Activated T-cell treated with anti-CD3 and anti-CD28 coated beads for 4 hours (primary cell): Measurements from ENCODE around the gene C2CD2.
A peak's percentile ranks its signal among the peaks of the same experiment; 100 is the strongest.

Source experiments
- DNase-seq: peaks from one replicate; pipeline ENCODE4 v3.0.0-alpha.2; 2020

Gene C2CD2

GRCh38 chr21:41903559-41904351 is 50.1 kb downstream of the C2CD2 start:
- no peak for DNase-seq

GRCh38 chr21:41902946-41903345 is 50.9 kb downstream of the C2CD2 start:
- DNase-seq = no peak

GRCh38 chr21:41901782-41902181 is 52.0 kb downstream of the C2CD2 start:
- no peak for DNase-seq

- DNase-seq = no peak
These were observed 52.7 kb downstream of the C2CD2 start for GRCh38 chr21:41901099-41901498.

GRCh38 chr21:41900401-41900800 is 53.4 kb downstream of the C2CD2 start:
- DNase-seq = no peak

GRCh38 chr21:41899426-41900202 is 54.2 kb downstream of the C2CD2 start:
- peak; percentile 19 for DNase-seq

GRCh38 chr21:41898998-41899397 is 54.8 kb downstream of the C2CD2 start:
- DNase-seq = no peak

- DNase-seq = no peak
These were observed 56.1 kb downstream of the C2CD2 start for GRCh38 chr21:41897700-41898099.

- DNase-seq = no peak
These were observed 56.7 kb downstream of the C2CD2 start for GRCh38 chr21:41897047-41897669.

- peak; percentile 34 for DNase-seq
These were observed 58.0 kb downstream of the C2CD2 start for GRCh38 chr21:41895643-41896493.

- DNase-seq = no peak
These were observed 58.8 kb downstream of the C2CD2 start for GRCh38 chr21:41894922-41895557.

- no peak for DNase-seq
These were observed 59.3 kb downstream of the C2CD2 start for GRCh38 chr21:41894511-41894910.

GRCh38 chr21:41892726-41893125 is 61.1 kb downstream of the C2CD2 start:
- no peak for DNase-seq

- DNase-seq = no peak
These were observed 62.7 kb downstream of the C2CD2 start for GRCh38 chr21:41891132-41891531.

- DNase-seq = no peak
These were observed 63.5 kb downstream of the C2CD2 start for GRCh38 chr21:41890355-41890754.

- DNase-seq = no peak
These were observed 65.0 kb downstream of the C2CD2 start for GRCh38 chr21:41888749-41889376.

GRCh38 chr21:41887667-41888066 is 66.2 kb downstream of the C2CD2 start:
- DNase-seq = no peak

GRCh38 chr21:41886328-41886727 is 67.5 kb downstream of the C2CD2 start:
- DNase-seq = no peak

GRCh38 chr21:41885341-41886024 is 68.3 kb downstream of the C2CD2 start:
- no peak for DNase-seq

- DNase-seq = no peak
These were observed 69.3 kb downstream of the C2CD2 start for GRCh38 chr21:41884501-41885030.

GRCh38 chr21:41883582-41883981 is 70.2 kb downstream of the C2CD2 start:
- no peak for DNase-seq
